ENCODE data around the gene SYT7.

SYT7 gene

GRCh38 chr11:61528114-61528513 lies 52.8 kb downstream of the SYT7 start:
- Histone ChIP-seq H3K27me3 (ENCODE audit: insufficient read depth, insufficient read length) (no peaks in the 10 kb centered on the region), H3K9ac (ENCODE audit: insufficient read length, low read depth) (peak overlapping the region; percentile 56), H3K9me3 (ENCODE audit: insufficient read depth, low read length) (no peaks in the 10 kb centered on the region), H3K4me3 (ENCODE audit: insufficient read length, low read depth) (no peak overlapping the region), H3K4me1 (ENCODE audit: insufficient read depth, insufficient read length) (peaks cover 27% of the 10 kb centered on the region), H3K36me3 (ENCODE audit: insufficient read depth, insufficient read length, low read length) (no peaks in the 10 kb centered on the region)
- TF ChIP-seq YY1 (IDR thresholded peaks at IDR 0.05; ENCODE audit: insufficient read depth, insufficient read length) (no peak), ZNF274 (IDR thresholded peaks at IDR 0.05; ENCODE audit: low read depth, low read length) (no peak), SUZ12 (IDR thresholded peaks at IDR 0.05; ENCODE audit: extremely low read depth, insufficient read depth, insufficient read length) (no peak)
- DNase-seq (ENCODE audit: low read depth, low spot score), result no peak

GRCh38 chr11:61526956-61527731 lies 53.7 kb downstream of the SYT7 start:
- TF ChIP-seq SUZ12 (IDR thresholded peaks at IDR 0.05; ENCODE audit: extremely low read depth, insufficient read depth, insufficient read length), result no peak
- TF ChIP-seq YY1 (IDR thresholded peaks at IDR 0.05; ENCODE audit: insufficient read depth, insufficient read length), result no peak
- no peak for TF ChIP-seq ZNF274 (IDR thresholded peaks at IDR 0.05; ENCODE audit: low read depth, low read length)
- Histone ChIP-seq H3K4me1 (ENCODE audit: insufficient read depth, insufficient read length) (peaks cover 27% of the 10 kb centered on the region), H3K27me3 (ENCODE audit: insufficient read depth, insufficient read length) (no peaks in the 10 kb centered on the region), H3K36me3 (ENCODE audit: insufficient read depth, insufficient read length, low read length) (no peaks in the 10 kb centered on the region), H3K9me3 (ENCODE audit: insufficient read depth, low read length) (no peaks in the 10 kb centered on the region), H3K9ac (ENCODE audit: insufficient read length, low read depth) (no peak overlapping the region), H3K4me3 (ENCODE audit: insufficient read length, low read depth) (no peak overlapping the region)
- no peak for DNase-seq (ENCODE audit: low read depth, low spot score)

GRCh38 chr11:61526229-61526628 lies 54.6 kb downstream of the SYT7 start:
- H3K9ac ChIP-seq (ENCODE audit: insufficient read length, low read depth), result no peak overlapping the region
- no peaks in the 10 kb centered on the region for H3K9me3 ChIP-seq (ENCODE audit: insufficient read depth, low read length)
- no peak for DNase-seq (ENCODE audit: low read depth, low spot score)
- TF ChIP-seq SUZ12 (IDR thresholded peaks at IDR 0.05; ENCODE audit: extremely low read depth, insufficient read depth, insufficient read length) (no peak), ZNF274 (IDR thresholded peaks at IDR 0.05; ENCODE audit: low read depth, low read length) (no peak), YY1 (IDR thresholded peaks at IDR 0.05; ENCODE audit: insufficient read depth, insufficient read length) (no peak)
- H3K36me3 ChIP-seq (ENCODE audit: insufficient read depth, insufficient read length, low read length), result no peaks in the 10 kb centered on the region
- H3K4me3 ChIP-seq (ENCODE audit: insufficient read length, low read depth), result no peak overlapping the region
- H3K27me3 ChIP-seq (ENCODE audit: insufficient read depth, insufficient read length), result no peaks in the 10 kb centered on the region
- H3K4me1 ChIP-seq (ENCODE audit: insufficient read depth, insufficient read length), result peaks cover 23% of the 10 kb centered on the region

- no peak for TF ChIP-seq YY1 (IDR thresholded peaks at IDR 0.05; ENCODE audit: insufficient read depth, insufficient read length)
- no peak for TF ChIP-seq ZNF274 (IDR thresholded peaks at IDR 0.05; ENCODE audit: low read depth, low read length)
- TF ChIP-seq SUZ12 (IDR thresholded peaks at IDR 0.05; ENCODE audit: extremely low read depth, insufficient read depth, insufficient read length), result no peak
- H3K36me3 ChIP-seq (ENCODE audit: insufficient read depth, insufficient read length, low read length), result no peaks in the 10 kb centered on the region
Observed at GRCh38 chr11:61524963-61525587, 55.8 kb downstream of the SYT7 start.

GRCh38 chr11:61524446-61524845 lies 56.4 kb downstream of the SYT7 start:
- Histone ChIP-seq H3K9me3 (ENCODE audit: insufficient read depth, low read length) (no peaks in the 10 kb centered on the region), H3K4me3 (ENCODE audit: insufficient read length, low read depth) (no peak overlapping the region), H3K27me3 (ENCODE audit: insufficient read depth, insufficient read length) (no peaks in the 10 kb centered on the region), H3K9ac (ENCODE audit: insufficient read length, low read depth) (no peak overlapping the region), H3K4me1 (ENCODE audit: insufficient read depth, insufficient read length) (peaks cover 18% of the 10 kb centered on the region), H3K36me3 (ENCODE audit: insufficient read depth, insufficient read length, low read length) (no peaks in the 10 kb centered on the region)
- no peak for TF ChIP-seq ZNF274 (IDR thresholded peaks at IDR 0.05; ENCODE audit: low read depth, low read length)
- no peak for TF ChIP-seq YY1 (IDR thresholded peaks at IDR 0.05; ENCODE audit: insufficient read depth, insufficient read length)
- no peak for TF ChIP-seq SUZ12 (IDR thresholded peaks at IDR 0.05; ENCODE audit: extremely low read depth, insufficient read depth, insufficient read length)
- no peak for DNase-seq (ENCODE audit: low read depth, low spot score)

More at GRCh38 chr11:61524963-61525587, 55.8 kb downstream of the SYT7 start:
- H3K27me3 ChIP-seq (ENCODE audit: insufficient read depth, insufficient read length), result no peaks in the 10 kb centered on the region
- no peaks in the 10 kb centered on the region for H3K9me3 ChIP-seq (ENCODE audit: insufficient read depth, low read length)
- H3K4me1 ChIP-seq (ENCODE audit: insufficient read depth, insufficient read length), result peaks cover 18% of the 10 kb centered on the region
- DNase-seq (ENCODE audit: low read depth, low spot score), result no peak
- H3K9ac ChIP-seq (ENCODE audit: insufficient read length, low read depth), result no peak overlapping the region
- H3K4me3 ChIP-seq (ENCODE audit: insufficient read length, low read depth), result no peak overlapping the region

GRCh38 chr11:61522881-61523280 lies 58.0 kb downstream of the SYT7 start:
- DNase-seq (ENCODE audit: low read depth, low spot score), result no peak
- H3K36me3 ChIP-seq (ENCODE audit: insufficient read depth, insufficient read length, low read length), result no peaks in the 10 kb centered on the region
- no peak overlapping the region for H3K4me3 ChIP-seq (ENCODE audit: insufficient read length, low read depth)
- peaks cover 12% of the 10 kb centered on the region for H3K4me1 ChIP-seq (ENCODE audit: insufficient read depth, insufficient read length)
- no peaks in the 10 kb centered on the region for H3K27me3 ChIP-seq (ENCODE audit: insufficient read depth, insufficient read length)
- no peak for TF ChIP-seq ZNF274 (IDR thresholded peaks at IDR 0.05; ENCODE audit: low read depth, low read length)
- TF ChIP-seq YY1 (IDR thresholded peaks at IDR 0.05; ENCODE audit: insufficient read depth, insufficient read length), result no peak
- TF ChIP-seq SUZ12 (IDR thresholded peaks at IDR 0.05; ENCODE audit: extremely low read depth, insufficient read depth, insufficient read length), result no peak
- H3K9me3 ChIP-seq (ENCODE audit: insufficient read depth, low read length), result no peaks in the 10 kb centered on the region
- H3K9ac ChIP-seq (ENCODE audit: insufficient read length, low read depth), result no peak overlapping the region

- TF ChIP-seq SUZ12 (IDR thresholded peaks at IDR 0.05; ENCODE audit: extremely low read depth, insufficient read depth, insufficient read length) (no peak), YY1 (IDR thresholded peaks at IDR 0.05; ENCODE audit: insufficient read depth, insufficient read length) (no peak), ZNF274 (IDR thresholded peaks at IDR 0.05; ENCODE audit: low read depth, low read length) (no peak)
- DNase-seq (ENCODE audit: low read depth, low spot score), result no peak
- no peak overlapping the region for H3K4me3 ChIP-seq (ENCODE audit: insufficient read length, low read depth)
Observed at GRCh38 chr11:61518032-61518795, 62.7 kb downstream of the SYT7 start.

More at GRCh38 chr11:61518032-61518795, 62.7 kb downstream of the SYT7 start:
- Histone ChIP-seq H3K9me3 (ENCODE audit: insufficient read depth, low read length) (no peaks in the 10 kb centered on the region), H3K36me3 (ENCODE audit: insufficient read depth, insufficient read length, low read length) (no peaks in the 10 kb centered on the region), H3K27me3 (ENCODE audit: insufficient read depth, insufficient read length) (no peaks in the 10 kb centered on the region), H3K4me1 (ENCODE audit: insufficient read depth, insufficient read length) (peaks cover 30% of the 10 kb centered on the region), H3K9ac (ENCODE audit: insufficient read length, low read depth) (peak overlapping the region; percentile 36)
